Glomerular visceral epithelial cell (primary cell): ENCODE data around the gene ACTRT2.

Experiments
- DNase-seq: peaks from one replicate; pipeline ENCODE4 v3.0.0-alpha.2; 2016; ENCODE audit errors: extremely low spot score

The ACTRT2 gene

GRCh38 chr1:3053986-3054385 is 32.7 kb downstream of the ACTRT2 start:
- DNase-seq, result no peak

- DNase-seq, result no peak
Observed at GRCh38 chr1:3054474-3054873, 33.2 kb downstream of the ACTRT2 start.

GRCh38 chr1:3055051-3055450 is 33.8 kb downstream of the ACTRT2 start:
- DNase-seq, result no peak

GRCh38 chr1:3056641-3057040 is 35.4 kb downstream of the ACTRT2 start:
- DNase-seq, result no peak

- DNase-seq, result no peak
Observed at GRCh38 chr1:3058263-3059030, 37.2 kb downstream of the ACTRT2 start.

GRCh38 chr1:3060127-3060526 is 38.9 kb downstream of the ACTRT2 start:
- DNase-seq, result no peak

GRCh38 chr1:3060601-3061551 is 39.6 kb downstream of the ACTRT2 start:
- DNase-seq, result no peak

GRCh38 chr1:3061566-3061965 is 40.3 kb downstream of the ACTRT2 start:
- no peak for DNase-seq

GRCh38 chr1:3061981-3062615 is 40.8 kb downstream of the ACTRT2 start:
- DNase-seq, result no peak

GRCh38 chr1:3062616-3063378 is 41.5 kb downstream of the ACTRT2 start:
- no peak for DNase-seq

GRCh38 chr1:3063379-3064295 is 42.4 kb downstream of the ACTRT2 start:
- no peak for DNase-seq

- no peak for DNase-seq
Observed at GRCh38 chr1:3064296-3064850, 43.1 kb downstream of the ACTRT2 start.

GRCh38 chr1:3064901-3065300 is 43.6 kb downstream of the ACTRT2 start:
- no peak for DNase-seq

GRCh38 chr1:3065396-3065795 is 44.1 kb downstream of the ACTRT2 start:
- DNase-seq, result no peak

- no peak for DNase-seq
Observed at GRCh38 chr1:3065797-3066196, 44.5 kb downstream of the ACTRT2 start.

GRCh38 chr1:3066250-3066711 is 45.0 kb downstream of the ACTRT2 start:
- peak; percentile 6 for DNase-seq

GRCh38 chr1:3066826-3067225 is 45.6 kb downstream of the ACTRT2 start:
- DNase-seq, result no peak

GRCh38 chr1:3067301-3067670 is 46.0 kb downstream of the ACTRT2 start:
- no peak for DNase-seq

GRCh38 chr1:3067671-3068563 is 46.6 kb downstream of the ACTRT2 start:
- DNase-seq, result no peak
